Breast epithelium (tissue), 4 donors: ENCODE data around the gene CUL4A. TPM values are rescaled to one million over a fixed set of nuclear protein-coding genes. Genes with fewer than 3 reads are reported as not detected.

Source experiments
- DNase-seq, 2 donors: peaks; one replicate each; pipeline ENCODE4 v3.0.0-alpha.2; 2019; ENCODE audit warnings: low spot score in 2 of 2
- H3K27ac ChIP-seq, 2 donors: fragments of 200-600 bp; sonication (generic) in 1 of 2; one replicate each; pipeline ENCODE4 v1.5.1; 2016 to 2019; ENCODE audit warnings: mild to moderate bottlenecking in 1 of 2
- H3K27me3 ChIP-seq, 2 donors: fragments of 200-600 bp; sonication (generic) in 1 of 2; one replicate each; pipeline versions ENCODE4 v1.5.1 to v1.6.0; 2017 to 2019; ENCODE audit warnings: control low read depth in 1 of 2, mild to moderate bottlenecking in 1 of 2
- H3K36me3 ChIP-seq: fragments of 200-600 bp; one replicate; pipeline ENCODE4 v1.5.1; 2019
- H3K4me1 ChIP-seq, 2 donors: fragments of 200-600 bp; sonication (generic); one replicate each; pipeline ENCODE4 v1.5.1; 2016 to 2019; ENCODE audit warnings: control low read depth in 1 of 2
- H3K4me3 ChIP-seq, 3 donors: fragments of 200-600 bp; sonication (generic); 1 replicate in 2 of 3; 2 replicates in 1 of 3; pipeline ENCODE4 v1.5.1; 2016 to 2019; ENCODE audit warnings: mild to moderate bottlenecking in 3 of 3, moderate library complexity in 2 of 3
- H3K9me3 ChIP-seq, 2 donors: fragments of 200-600 bp; sonication (generic) in 1 of 2; one replicate each; pipeline ENCODE4 v1.5.1; 2016 to 2019; ENCODE audit warnings: control low read depth in 1 of 2
- CTCF ChIP-seq, 3 donors: fragments of 450-650 bp; IDR thresholded peaks; one replicate each; pipeline ENCODE4 v1.5.1; 2016 to 2017; ENCODE audit warnings: antibody characterized with exemption in 3 of 3, mild to moderate bottlenecking in 3 of 3, moderate library complexity in 3 of 3
- POLR2A ChIP-seq: fragments of 450-650 bp; IDR thresholded peaks from one replicate; pipeline ENCODE4 v1.6.1; 2016; ENCODE audit warnings: antibody characterized with exemption, mild to moderate bottlenecking, moderate library complexity
- POLR2AphosphoS5 ChIP-seq, 3 donors: sonication (generic); formaldehyde crosslinking; IDR thresholded peaks; one replicate each; pipeline ENCODE4 v1.6.1; 2017; ENCODE audit warnings: antibody characterized with exemption in 3 of 3
- intact Hi-C: fragments of 100-400 bp; cut with DNase I; formaldehyde crosslinking; loops from one replicate; pipeline ENCODE4 v1.15.1; 2023; ENCODE audit warnings: low total_unique reads
- total RNA-seq, 3 donors: library from RNA; depleted of rRNA; stranded (reverse); fragments of >200 nt; gene quantifications; one replicate each; pipeline ENCODE4 v1.1.0, GENCODE V29; 2016

CUL4A gene
- total RNA-seq, 3 donors from 2014 or later: 108 to 145 (median 142) TPM

- no peak overlapping the region for H3K27ac ChIP-seq
- H3K36me3 ChIP-seq: no peaks in the 10 kb centered on the region
- H3K4me3 ChIP-seq: no peak overlapping the region
- TF ChIP-seq CTCF (IDR thresholded peaks at IDR 0.05) (no peak), POLR2A (no peak), POLR2AphosphoS5 (IDR thresholded peaks at IDR 0.05) (no peak)
- H3K4me1 ChIP-seq: peaks cover 0 to 17% of the 10 kb centered on the region in 2 donors
- no peak for DNase-seq
- H3K9me3 ChIP-seq: no peaks in the 10 kb centered on the region
- intact Hi-C loops: no loop called here
- no peaks in the 10 kb centered on the region for H3K27me3 ChIP-seq
Measured at GRCh38 chr13:113211774-113212173, 2.4 kb downstream of the CUL4A start.

GRCh38 chr13:113216254-113217048 lies 7.0 kb downstream of the CUL4A start:
- no peak overlapping the region for H3K4me3 ChIP-seq
- H3K9me3 ChIP-seq: no peaks in the 10 kb centered on the region
- peaks cover 0 to 8% of the 10 kb centered on the region in 2 donors for H3K4me1 ChIP-seq
- peak in 1 of 2 donors; percentile 37 for DNase-seq
- intact Hi-C loops: no loop called here
- no peaks in the 10 kb centered on the region for H3K36me3 ChIP-seq
- no peaks in the 10 kb centered on the region for H3K27me3 ChIP-seq
- TF ChIP-seq POLR2AphosphoS5 (IDR thresholded peaks at IDR 0.05) (no peak), CTCF (IDR thresholded peaks at IDR 0.05) (no peak), POLR2A (no peak)
- peak overlapping the region; percentile 35 to 45 for H3K27ac ChIP-seq

GRCh38 chr13:113218586-113218985 lies 9.2 kb downstream of the CUL4A start:
- H3K27me3 ChIP-seq: no peaks in the 10 kb centered on the region
- H3K36me3 ChIP-seq: no peaks in the 10 kb centered on the region
- H3K27ac ChIP-seq: no peak overlapping the region
- intact Hi-C loops: no loop called here
- no peak overlapping the region for H3K4me3 ChIP-seq
- peaks cover 0 to 8% of the 10 kb centered on the region in 2 donors for H3K4me1 ChIP-seq
- TF ChIP-seq CTCF (IDR thresholded peaks at IDR 0.05) (no peak), POLR2AphosphoS5 (IDR thresholded peaks at IDR 0.05) (no peak), POLR2A (no peak)
- DNase-seq: no peak
- H3K9me3 ChIP-seq: no peaks in the 10 kb centered on the region

- Histone ChIP-seq H3K4me1 (peaks cover 0 to 8% of the 10 kb centered on the region in 2 donors), H3K27ac (no peak overlapping the region), H3K9me3 (no peaks in the 10 kb centered on the region), H3K27me3 (no peaks in the 10 kb centered on the region), H3K4me3 (no peak overlapping the region), H3K36me3 (no peaks in the 10 kb centered on the region)
- TF ChIP-seq POLR2AphosphoS5 (IDR thresholded peaks at IDR 0.05) (no peak), CTCF (IDR thresholded peaks at IDR 0.05) (no peak), POLR2A (no peak)
- intact Hi-C loops: no loop called here
- DNase-seq: no peak
Measured at GRCh38 chr13:113219256-113219940, 10.0 kb downstream of the CUL4A start.

- H3K27me3 ChIP-seq: no peaks in the 10 kb centered on the region
- H3K27ac ChIP-seq: no peak overlapping the region
- no peak overlapping the region for H3K4me3 ChIP-seq
- no peaks in the 10 kb centered on the region for H3K9me3 ChIP-seq
- DNase-seq: no peak
- no peaks in the 10 kb centered on the region for H3K36me3 ChIP-seq
- TF ChIP-seq POLR2A: no peak
- TF ChIP-seq CTCF (IDR thresholded peaks at IDR 0.05): no peak
- no peak for TF ChIP-seq POLR2AphosphoS5 (IDR thresholded peaks at IDR 0.05)
- intact Hi-C loops: no loop called here
- peaks cover 0 to 8% of the 10 kb centered on the region in 2 donors for H3K4me1 ChIP-seq
Measured at GRCh38 chr13:113220141-113220598, 10.8 kb downstream of the CUL4A start.
